SK-N-SH (cell line): ENCODE results near the gene TFB1M.

Source experiments
- GABPA ChIP-seq: IDR thresholded peaks from 2 replicates; pipeline ENCODE4 v1.4.0; 2012; ENCODE audit warnings: low read depth, mild to moderate bottlenecking
- JUND ChIP-seq: IDR thresholded peaks from 2 replicates; pipeline ENCODE4 v1.4.0; 2012
- POLR2AphosphoS5 ChIP-seq: IDR thresholded peaks from 2 replicates; pipeline ENCODE4 v1.6.1; 2012; ENCODE audit warnings: low read depth, low read length
- TF ChIP-seq, protein P1 (sequence below): fragments of 200-600 bp; sonication (generic); IDR thresholded peaks from 2 replicates; pipeline ENCODE4 v1.6.1; 2017; ENCODE audit warnings: antibody characterized with exemption, mild to moderate bottlenecking, moderate library complexity
- TF ChIP-seq, protein P2 (sequence below): IDR thresholded peaks from 2 replicates; pipeline ENCODE4 v1.6.1; 2012; ENCODE audit warnings: mild to moderate bottlenecking, low read depth, low read length, moderate library complexity
- TF ChIP-seq, protein P3 (sequence below): IDR thresholded peaks from 2 replicates; pipeline ENCODE4 v1.4.0; 2012; ENCODE audit warnings: low read depth

DNA sequence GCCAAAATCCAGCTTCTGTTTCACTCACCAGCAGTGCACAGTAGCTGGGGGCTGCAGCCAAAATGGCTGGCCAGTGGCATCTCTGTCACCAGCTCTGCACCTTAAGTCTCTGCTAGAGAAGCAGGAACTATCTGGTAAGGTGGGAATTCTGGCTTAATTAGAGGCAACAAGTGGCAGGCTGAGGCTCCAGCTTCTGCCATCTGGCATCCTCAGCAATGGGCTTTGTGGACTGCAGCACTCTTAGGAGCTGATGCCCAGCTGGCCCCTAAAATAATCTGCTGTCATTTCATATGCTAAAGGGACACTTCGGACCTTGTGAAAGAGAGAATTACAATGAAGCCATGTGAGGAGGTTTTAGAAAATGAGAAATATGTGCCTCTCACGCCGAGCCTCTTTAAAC, 55.1 kb downstream of the TFB1M start:
- TF ChIP-seq, protein P1, sequence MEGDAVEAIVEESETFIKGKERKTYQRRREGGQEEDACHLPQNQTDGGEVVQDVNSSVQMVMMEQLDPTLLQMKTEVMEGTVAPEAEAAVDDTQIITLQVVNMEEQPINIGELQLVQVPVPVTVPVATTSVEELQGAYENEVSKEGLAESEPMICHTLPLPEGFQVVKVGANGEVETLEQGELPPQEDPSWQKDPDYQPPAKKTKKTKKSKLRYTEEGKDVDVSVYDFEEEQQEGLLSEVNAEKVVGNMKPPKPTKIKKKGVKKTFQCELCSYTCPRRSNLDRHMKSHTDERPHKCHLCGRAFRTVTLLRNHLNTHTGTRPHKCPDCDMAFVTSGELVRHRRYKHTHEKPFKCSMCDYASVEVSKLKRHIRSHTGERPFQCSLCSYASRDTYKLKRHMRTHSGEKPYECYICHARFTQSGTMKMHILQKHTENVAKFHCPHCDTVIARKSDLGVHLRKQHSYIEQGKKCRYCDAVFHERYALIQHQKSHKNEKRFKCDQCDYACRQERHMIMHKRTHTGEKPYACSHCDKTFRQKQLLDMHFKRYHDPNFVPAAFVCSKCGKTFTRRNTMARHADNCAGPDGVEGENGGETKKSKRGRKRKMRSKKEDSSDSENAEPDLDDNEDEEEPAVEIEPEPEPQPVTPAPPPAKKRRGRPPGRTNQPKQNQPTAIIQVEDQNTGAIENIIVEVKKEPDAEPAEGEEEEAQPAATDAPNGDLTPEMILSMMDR, result no peak
- TF ChIP-seq, protein P2, sequence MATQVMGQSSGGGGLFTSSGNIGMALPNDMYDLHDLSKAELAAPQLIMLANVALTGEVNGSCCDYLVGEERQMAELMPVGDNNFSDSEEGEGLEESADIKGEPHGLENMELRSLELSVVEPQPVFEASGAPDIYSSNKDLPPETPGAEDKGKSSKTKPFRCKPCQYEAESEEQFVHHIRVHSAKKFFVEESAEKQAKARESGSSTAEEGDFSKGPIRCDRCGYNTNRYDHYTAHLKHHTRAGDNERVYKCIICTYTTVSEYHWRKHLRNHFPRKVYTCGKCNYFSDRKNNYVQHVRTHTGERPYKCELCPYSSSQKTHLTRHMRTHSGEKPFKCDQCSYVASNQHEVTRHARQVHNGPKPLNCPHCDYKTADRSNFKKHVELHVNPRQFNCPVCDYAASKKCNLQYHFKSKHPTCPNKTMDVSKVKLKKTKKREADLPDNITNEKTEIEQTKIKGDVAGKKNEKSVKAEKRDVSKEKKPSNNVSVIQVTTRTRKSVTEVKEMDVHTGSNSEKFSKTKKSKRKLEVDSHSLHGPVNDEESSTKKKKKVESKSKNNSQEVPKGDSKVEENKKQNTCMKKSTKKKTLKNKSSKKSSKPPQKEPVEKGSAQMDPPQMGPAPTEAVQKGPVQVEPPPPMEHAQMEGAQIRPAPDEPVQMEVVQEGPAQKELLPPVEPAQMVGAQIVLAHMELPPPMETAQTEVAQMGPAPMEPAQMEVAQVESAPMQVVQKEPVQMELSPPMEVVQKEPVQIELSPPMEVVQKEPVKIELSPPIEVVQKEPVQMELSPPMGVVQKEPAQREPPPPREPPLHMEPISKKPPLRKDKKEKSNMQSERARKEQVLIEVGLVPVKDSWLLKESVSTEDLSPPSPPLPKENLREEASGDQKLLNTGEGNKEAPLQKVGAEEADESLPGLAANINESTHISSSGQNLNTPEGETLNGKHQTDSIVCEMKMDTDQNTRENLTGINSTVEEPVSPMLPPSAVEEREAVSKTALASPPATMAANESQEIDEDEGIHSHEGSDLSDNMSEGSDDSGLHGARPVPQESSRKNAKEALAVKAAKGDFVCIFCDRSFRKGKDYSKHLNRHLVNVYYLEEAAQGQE, result no peak
- TF ChIP-seq GABPA (no peak), POLR2AphosphoS5 (no peak), JUND (no peak)
- TF ChIP-seq, protein P3, sequence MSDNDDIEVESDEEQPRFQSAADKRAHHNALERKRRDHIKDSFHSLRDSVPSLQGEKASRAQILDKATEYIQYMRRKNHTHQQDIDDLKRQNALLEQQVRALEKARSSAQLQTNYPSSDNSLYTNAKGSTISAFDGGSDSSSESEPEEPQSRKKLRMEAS, result no peak
